AG04449 (cell line): ENCODE data around the gene PHF12.

Experiments used
- CTCF ChIA-PET: fragments of 350-600 bp; formaldehyde crosslinking; extraction: SDS; loops from one replicate; lab custom pipeline; 2021; ENCODE audit warnings: antibody characterized with exemption; lab: Yijun Ruan, JAX
- POLR2A ChIA-PET: fragments of 400-600, 350-600 bp; formaldehyde crosslinking; extraction: SDS; loops from one replicate; lab custom pipeline; 2020; ENCODE audit warnings: antibody characterized with exemption, inconsistent platforms; lab: Yijun Ruan, JAX
- DNase-seq: peaks from one replicate; pipeline ENCODE4 v3.0.0-alpha.2; 2010; ENCODE audit warnings: low read depth, low spot score
- H3K4me3 ChIP-seq: 2 replicates; pipeline ENCODE4 v1.5.1; 2011; ENCODE audit warnings: low read depth, mild to moderate bottlenecking, control low read depth, low read length
- CTCF ChIP-seq: IDR thresholded peaks from one replicate; pipeline ENCODE4 v1.5.1; 2011; ENCODE audit warnings: mild to moderate bottlenecking, moderate library complexity, low read length, control low read depth, inconsistent platforms; ENCODE audit not compliant: insufficient read depth; ENCODE audit errors: missing control alignments

The PHF12 gene

DNA sequence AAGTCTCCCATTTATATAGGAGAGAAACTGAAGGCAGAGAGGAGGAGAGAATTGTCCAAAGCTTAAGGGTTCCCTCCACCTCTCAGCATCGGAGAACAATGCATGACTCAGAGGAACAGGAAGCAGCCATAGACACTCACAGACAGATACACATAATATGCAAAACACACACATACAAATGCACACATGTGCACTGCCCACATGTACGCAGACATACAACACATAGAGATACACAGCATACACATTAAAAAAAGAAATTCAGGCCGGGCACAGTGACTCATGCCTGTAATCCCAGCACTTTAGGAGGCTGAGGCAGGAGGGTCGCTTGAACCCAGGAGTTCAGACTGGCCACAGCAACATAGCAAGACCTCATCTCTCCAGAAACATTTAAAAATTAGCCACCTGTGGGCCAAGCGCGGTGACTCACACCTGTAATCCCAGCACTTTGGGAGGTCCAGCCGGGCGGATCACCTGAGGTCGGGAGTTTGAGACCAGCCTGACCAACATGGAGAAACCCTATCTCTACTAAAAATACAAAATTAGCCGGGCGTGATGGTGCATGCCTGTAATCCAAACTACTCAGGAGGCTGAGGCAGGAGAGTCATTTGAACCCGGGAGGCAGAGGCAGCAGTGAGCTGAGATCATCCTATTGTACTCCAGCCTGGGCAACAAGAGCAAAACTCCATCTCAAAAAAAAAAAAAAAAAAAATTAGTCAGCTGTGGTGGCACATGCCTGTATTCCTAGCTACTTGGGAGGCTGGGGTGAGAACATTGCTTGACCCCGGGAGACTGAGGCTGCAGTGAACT, 85.2 kb downstream of the PHF12 start:
- no peak for TF ChIP-seq CTCF
- no peak for DNase-seq
- ChIA-PET CTCF (interaction anchor here (0.7 to 1.3 kb wide), 2 partner anchors 11 to 51 kb away, joined by 3 to 4 read pairs; no protein-coding TSS in a partner anchor), POLR2A (interaction anchor here (0.6 to 1.0 kb wide), 2 partner anchors 101 to 121 kb away, joined by 3 read pairs; no protein-coding TSS in a partner anchor)
- H3K4me3 ChIP-seq, result no peak overlapping the region

DNA sequence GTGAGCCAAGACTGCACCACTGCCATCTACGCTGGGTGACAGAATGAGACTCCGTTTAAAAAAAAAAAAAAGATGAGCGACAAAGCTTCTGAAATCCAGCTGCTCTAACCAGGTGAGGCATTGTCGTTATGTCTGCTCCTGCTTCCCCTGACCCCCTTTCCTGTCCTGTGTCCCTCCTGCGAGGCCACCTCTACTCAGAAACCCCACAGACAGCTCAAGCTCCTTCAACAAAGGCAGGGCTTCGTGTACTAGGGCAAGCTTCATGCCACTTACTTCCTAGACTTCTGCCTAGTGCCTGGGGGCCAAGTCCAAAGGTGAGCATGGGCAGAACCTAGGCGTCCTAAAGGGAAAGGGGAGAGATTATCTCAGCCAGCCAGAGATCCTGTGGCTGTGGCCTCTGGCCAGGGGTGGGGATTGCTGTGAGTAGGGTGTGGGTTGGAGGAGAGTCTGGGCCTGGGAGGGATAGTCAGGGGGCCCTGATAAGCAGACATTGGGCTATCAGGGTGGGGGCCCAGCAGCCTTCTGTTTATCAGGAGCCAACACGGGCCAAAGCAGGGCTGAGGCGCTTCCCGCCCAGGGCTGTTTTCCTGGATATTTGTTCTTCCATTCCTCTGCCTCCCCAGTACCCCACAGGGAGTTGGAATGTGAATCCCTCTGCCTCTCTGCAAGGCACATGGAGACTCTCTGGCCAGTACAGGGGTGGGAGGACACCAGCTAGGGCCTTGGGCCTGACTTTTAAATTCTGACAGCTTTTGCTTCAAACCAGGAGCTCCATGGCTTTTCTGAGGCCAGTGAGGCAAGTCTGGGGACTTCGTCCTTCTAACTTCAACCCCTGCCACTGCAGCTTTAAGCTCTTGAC, 86.1 kb downstream of the PHF12 start:
- no peak overlapping the region for H3K4me3 ChIP-seq
- POLR2A ChIA-PET, result interaction anchor here (1.0 kb wide), 1 partner anchor 120 kb away, joined by 3 read pairs; no protein-coding TSS in a partner anchor
- TF ChIP-seq CTCF, result no peak
- DNase-seq, result no peak
- CTCF ChIA-PET, result interaction anchor here (0.7 to 1.3 kb wide), 2 partner anchors 10 to 52 kb away, joined by 3 to 4 read pairs; no protein-coding TSS in a partner anchor

GRCh38 chr17:28863953-28864352, 87.4 kb downstream of the PHF12 start:
- ChIA-PET POLR2A (no interaction called here), CTCF (interaction anchor here (0.6 to 1.1 kb wide), 2 partner anchors 20 to 100 kb away, joined by 3 read pairs; no protein-coding TSS in a partner anchor)
- H3K4me3 ChIP-seq, result no peak overlapping the region
- TF ChIP-seq CTCF, result no peak
- DNase-seq, result no peak

DNA sequence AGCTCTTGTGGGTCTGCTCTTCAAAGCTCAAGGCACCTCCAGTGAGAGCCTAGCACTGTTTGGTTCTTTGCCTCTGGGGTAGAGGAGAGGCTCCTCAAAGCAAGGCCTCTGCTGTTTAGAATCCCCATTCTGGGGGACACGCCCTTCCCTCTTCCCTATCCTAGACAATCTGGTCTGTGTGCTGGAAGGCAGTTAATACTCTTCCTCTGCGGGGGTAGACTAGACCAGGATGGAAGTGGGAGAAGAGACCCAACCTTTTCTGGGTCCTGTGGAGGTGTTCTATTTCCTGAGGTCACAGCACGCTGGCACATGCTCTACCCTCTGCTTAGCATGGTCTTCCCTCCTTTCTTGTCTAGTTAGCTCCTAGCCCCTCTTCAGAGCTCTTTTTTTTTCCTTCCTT, 88.8 kb downstream of the PHF12 start:
- H3K4me3 ChIP-seq, result no peak overlapping the region
- ChIA-PET CTCF (interaction anchor here (1.9 kb wide), 1 partner anchor 99 kb away, joined by 7 read pairs; no protein-coding TSS in a partner anchor), POLR2A (no interaction called here)
- TF ChIP-seq CTCF, result no peak
- no peak for DNase-seq

- CTCF ChIA-PET, result interaction anchor here (1.4 to 1.9 kb wide), 3 partner anchors 8 to 98 kb away, joined by 3 to 7 read pairs (median 3); no protein-coding TSS in a partner anchor
- POLR2A ChIA-PET, result no interaction called here
- DNase-seq, result no peak
- TF ChIP-seq CTCF, result no peak
- H3K4me3 ChIP-seq, result no peak overlapping the region
These were observed 89.7 kb downstream of the PHF12 start for GRCh38 chr17:28861393-28862203.
